Effector memory CD4-positive, alpha-beta T cell (primary cell): ENCODE data around the gene CP.
"Not testable (repeated sequence)": the region's sequence is repeated elsewhere in the genome, so short reads cannot be mapped to it uniquely, and the experiment has no call there.

Source experiments
- DNase-seq, 3 donors: peaks; one replicate each; pipeline ENCODE4 v3.0.0-alpha.2; 2020
- H3K27ac ChIP-seq: 2 replicates; pipeline ENCODE4 v1.7.0; 2013; ENCODE audit warnings: mild to moderate bottlenecking, low read length, moderate library complexity; ENCODE audit not compliant: insufficient read depth, poor library complexity, severe bottlenecking
- H3K27me3 ChIP-seq: replicated peaks from 2 replicates; pipeline ENCODE4 v1.7.0; 2013; ENCODE audit warnings: mild to moderate bottlenecking, low read length; ENCODE audit not compliant: insufficient read depth, control insufficient read depth, poor library complexity, severe bottlenecking
- H3K36me3 ChIP-seq: 2 replicates; pipeline ENCODE4 v1.7.0; 2013; ENCODE audit warnings: mild to moderate bottlenecking, low read length, moderate library complexity; ENCODE audit not compliant: control insufficient read depth, insufficient read depth
- H3K4me1 ChIP-seq: 2 replicates; pipeline ENCODE4 v1.7.0; 2013; ENCODE audit warnings: low read length, mild to moderate bottlenecking; ENCODE audit not compliant: control insufficient read depth, insufficient read depth, poor library complexity, severe bottlenecking
- H3K4me3 ChIP-seq: 2 replicates; pipeline ENCODE4 v1.7.0; 2013; ENCODE audit warnings: low read length, low read depth, mild to moderate bottlenecking; ENCODE audit not compliant: insufficient read depth, poor library complexity, severe bottlenecking
- H3K9me3 ChIP-seq: 2 replicates; pipeline ENCODE4 v1.7.0; 2013; ENCODE audit warnings: mild to moderate bottlenecking, low read length, moderate library complexity; ENCODE audit not compliant: control insufficient read depth

The CP gene

GRCh38 chr3:149214702-149215101 lies 6.9 kb downstream of the CP start:
- Histone ChIP-seq H3K9me3 (no peaks in the 10 kb centered on the region), H3K36me3 (no peaks in the 10 kb centered on the region), H3K27ac (no peak overlapping the region), H3K27me3 (no peaks in the 10 kb centered on the region), H3K4me3 (no peak overlapping the region), H3K4me1 (no peaks in the 10 kb centered on the region)
- no peak for DNase-seq

DNA sequence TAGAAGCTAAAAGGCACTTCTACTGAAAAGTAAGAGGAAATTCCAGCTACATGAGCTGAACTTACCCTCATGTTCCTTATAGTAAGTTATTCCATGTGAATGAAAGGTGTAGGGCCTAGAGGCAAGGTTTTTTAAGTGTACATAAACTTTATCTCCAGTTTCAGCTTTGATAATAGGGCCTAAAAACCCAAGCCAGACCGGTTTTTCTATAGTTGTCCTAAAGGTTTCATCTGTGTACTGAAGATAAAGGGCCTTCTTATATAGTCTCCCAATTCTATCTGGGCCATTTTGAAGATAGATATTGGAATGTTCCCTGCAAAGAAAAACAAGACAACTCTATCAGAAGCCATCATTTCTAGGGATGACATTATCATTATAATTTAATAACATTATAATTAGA lies 9.2 kb downstream of the CP start:
- Histone ChIP-seq H3K9me3 (no peaks in the 10 kb centered on the region), H3K4me3 (no peak overlapping the region), H3K27me3 (no peaks in the 10 kb centered on the region), H3K27ac (no peak overlapping the region), H3K36me3 (no peaks in the 10 kb centered on the region), H3K4me1 (no peaks in the 10 kb centered on the region)
- no peak for DNase-seq

GRCh38 chr3:149209431-149209830 lies 12.2 kb downstream of the CP start:
- H3K9me3 ChIP-seq: no peaks in the 10 kb centered on the region

GRCh38 chr3:149207475-149207874 lies 14.2 kb downstream of the CP start:
- Histone ChIP-seq H3K4me1 (peaks cover 3% of the 10 kb centered on the region), H3K4me3 (no peak overlapping the region), H3K27ac (no peak overlapping the region), H3K36me3 (no peaks in the 10 kb centered on the region), H3K9me3 (no peaks in the 10 kb centered on the region), H3K27me3 (no peaks in the 10 kb centered on the region)
- no peak for DNase-seq

More at GRCh38 chr3:149209431-149209830, 12.2 kb downstream of the CP start:
- no peaks in the 10 kb centered on the region for H3K36me3 ChIP-seq
- no peak overlapping the region for H3K27ac ChIP-seq
- H3K4me1 ChIP-seq: no peaks in the 10 kb centered on the region
- no peaks in the 10 kb centered on the region for H3K27me3 ChIP-seq
- no peak overlapping the region for H3K4me3 ChIP-seq
- DNase-seq: no peak

DNA sequence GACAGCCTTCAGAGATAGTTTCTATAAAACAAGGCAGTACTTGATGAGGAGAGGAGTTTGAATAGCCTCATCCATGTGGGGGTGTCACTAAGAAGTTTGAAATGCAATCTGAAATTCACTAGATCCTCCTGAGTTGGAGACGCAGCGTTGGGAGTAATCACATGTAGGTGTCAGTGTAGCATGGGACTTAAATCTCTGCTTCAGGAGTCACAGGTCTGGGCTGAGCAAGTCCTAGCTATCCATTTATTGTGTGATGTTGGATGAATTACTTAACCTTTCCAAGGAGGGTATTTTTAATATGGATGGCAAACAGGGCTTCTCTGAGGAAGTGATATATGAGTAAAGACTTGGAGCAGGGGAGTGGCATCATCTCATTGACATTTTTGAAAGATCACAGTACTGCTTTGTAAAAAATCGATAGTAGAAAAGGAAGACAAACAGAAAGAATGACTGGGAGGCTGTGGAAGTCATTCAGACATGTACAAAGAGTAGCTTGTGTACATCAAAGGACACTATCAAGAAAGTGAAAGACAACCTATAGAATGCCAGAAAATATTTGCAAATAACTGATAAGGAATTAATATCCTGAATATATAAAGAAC lies 17.1 kb downstream of the CP start:
- no peak for DNase-seq
- H3K4me3 ChIP-seq: no peak overlapping the region
- H3K27me3 ChIP-seq: no peaks in the 10 kb centered on the region
- peaks cover 3% of the 10 kb centered on the region for H3K4me1 ChIP-seq
- no peaks in the 10 kb centered on the region for H3K36me3 ChIP-seq
- H3K27ac ChIP-seq: no peak overlapping the region
- no peaks in the 10 kb centered on the region for H3K9me3 ChIP-seq

DNA sequence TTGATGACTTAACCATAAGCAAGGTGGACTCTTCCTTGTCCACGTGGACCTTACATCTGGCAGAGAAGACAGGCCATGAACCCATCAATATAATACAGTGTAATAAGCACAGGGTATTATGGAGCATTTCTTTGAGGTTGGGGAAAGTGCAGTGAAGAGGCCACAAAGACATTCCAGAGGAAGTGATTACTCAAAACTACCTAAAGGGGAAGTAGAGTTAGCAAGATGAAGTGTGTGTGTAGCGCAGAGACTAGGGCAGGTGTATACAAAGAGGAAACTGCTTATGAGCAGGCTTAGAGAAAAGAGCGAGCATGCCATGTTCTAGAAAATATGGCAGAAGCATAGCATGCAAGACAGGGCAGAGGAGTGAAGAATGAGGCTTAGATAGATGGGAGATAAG lies 17.9 kb downstream of the CP start:
- DNase-seq: no peak
- Histone ChIP-seq H3K27ac (no peak overlapping the region), H3K4me1 (peaks cover 3% of the 10 kb centered on the region), H3K27me3 (no peaks in the 10 kb centered on the region), H3K9me3 (no peaks in the 10 kb centered on the region), H3K36me3 (no peaks in the 10 kb centered on the region), H3K4me3 (no peak overlapping the region)

DNA sequence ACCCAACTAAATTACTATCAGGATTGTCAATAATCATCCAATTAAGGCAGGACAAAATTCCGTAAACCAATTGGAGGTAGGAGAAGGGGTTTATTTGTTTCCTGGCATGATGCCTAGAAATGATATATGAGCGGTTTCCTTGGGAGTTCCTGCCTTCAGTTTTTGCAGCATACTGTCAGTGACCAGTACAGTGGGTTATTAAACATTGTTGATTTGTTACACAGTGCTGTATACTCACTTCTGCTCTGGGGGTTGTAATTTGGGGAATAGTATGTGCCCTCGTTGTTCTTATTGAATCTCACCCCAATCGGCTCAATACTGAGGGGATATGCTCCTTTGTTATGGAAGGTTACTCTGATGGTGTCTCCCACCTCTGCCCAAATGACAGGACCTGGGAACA lies 22.2 kb downstream of the CP start:
- H3K4me1 ChIP-seq: peaks cover 3% of the 10 kb centered on the region
- no peak for DNase-seq
- no peak overlapping the region for H3K4me3 ChIP-seq
- no peak overlapping the region for H3K27ac ChIP-seq
- no peaks in the 10 kb centered on the region for H3K27me3 ChIP-seq
- no peaks in the 10 kb centered on the region for H3K9me3 ChIP-seq
- no peaks in the 10 kb centered on the region for H3K36me3 ChIP-seq

DNA sequence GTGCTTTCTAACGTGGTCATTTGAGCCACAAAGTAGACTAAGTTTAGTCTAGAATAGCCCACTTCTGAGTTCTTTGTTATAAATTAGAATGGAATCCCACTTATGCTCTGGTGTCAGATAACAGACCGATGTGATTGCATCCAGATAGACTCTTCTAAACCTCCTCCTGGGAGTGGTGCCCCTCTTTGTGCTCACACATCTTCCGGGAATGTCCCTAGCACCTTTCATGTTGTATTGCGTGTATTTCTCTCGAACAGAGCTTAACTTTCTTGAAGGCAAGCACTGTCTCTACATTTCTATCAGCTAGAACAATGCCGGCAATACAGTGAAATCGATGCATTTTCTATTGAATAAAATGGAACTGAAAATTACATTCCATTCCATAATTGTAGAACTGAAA lies 23.0 kb downstream of the CP start:
- H3K27me3 ChIP-seq: no peaks in the 10 kb centered on the region
- no peaks in the 10 kb centered on the region for H3K9me3 ChIP-seq
- H3K36me3 ChIP-seq: no peaks in the 10 kb centered on the region
- H3K4me1 ChIP-seq: no peaks in the 10 kb centered on the region
- H3K4me3 ChIP-seq: no peak overlapping the region
- no peak for DNase-seq
- H3K27ac ChIP-seq: no peak overlapping the region

- Histone ChIP-seq H3K4me1 (no peaks in the 10 kb centered on the region), H3K27ac (no peak overlapping the region), H3K36me3 (no peaks in the 10 kb centered on the region), H3K9me3 (no peaks in the 10 kb centered on the region), H3K4me3 (no peak overlapping the region), H3K27me3 (no peaks in the 10 kb centered on the region)
- DNase-seq: no peak
These were observed 24.0 kb downstream of the CP start for GRCh38 chr3:149197669-149198068.

DNA sequence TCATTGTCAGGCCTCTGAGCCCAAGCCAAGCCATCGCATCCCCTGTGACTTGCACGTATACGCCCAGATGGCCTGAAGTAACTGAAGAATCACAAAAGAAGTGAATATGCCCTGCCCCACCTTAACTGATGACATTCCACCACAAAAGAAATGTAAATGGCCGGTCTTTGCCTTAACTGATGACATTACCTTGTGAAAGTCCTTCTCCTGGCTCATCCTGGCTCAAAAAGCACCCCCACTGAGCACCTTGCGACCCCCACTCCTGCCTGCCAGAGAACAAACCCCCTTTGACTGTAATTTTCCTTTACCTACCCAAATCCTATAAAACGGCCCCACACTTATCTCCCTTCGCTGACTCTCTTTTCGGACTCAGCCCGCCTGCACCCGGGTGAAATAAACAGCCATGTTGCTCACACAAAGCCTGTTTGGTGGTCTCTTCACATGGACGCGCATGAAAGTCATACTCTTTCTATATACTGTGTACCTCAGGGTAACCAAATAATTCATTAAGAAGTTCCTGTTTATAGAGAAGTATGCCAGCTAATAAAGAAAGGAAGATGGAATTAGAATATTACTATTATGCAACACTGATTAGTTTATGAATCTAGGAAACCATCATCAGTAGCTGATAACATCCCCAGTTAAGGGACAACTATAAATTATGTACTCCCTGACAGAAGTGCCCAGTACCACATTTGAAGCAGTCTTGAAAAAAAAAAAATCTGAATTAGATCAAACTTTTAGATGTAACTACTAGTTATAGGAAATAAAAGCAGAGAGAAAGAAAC lies 24.6 kb downstream of the CP start:
- H3K36me3 ChIP-seq, H3K4me1 ChIP-seq, H3K27me3 ChIP-seq, DNase-seq, H3K9me3 ChIP-seq, H3K4me3 ChIP-seq, H3K27ac ChIP-seq: not testable (repeated sequence)
